Astrocyte (in vitro differentiated cells and primary cell): Measurements from ENCODE around the gene EMC1.

Experiments used
- EZH2 ChIP-seq: IDR thresholded peaks from 2 replicates; pipeline ENCODE4 v1.6.1; 2012; ENCODE audit warnings: mild to moderate bottlenecking, low read length, inconsistent platforms; ENCODE audit not compliant: insufficient read depth
- TF ChIP-seq, protein P1 (sequence below): IDR thresholded peaks from 2 replicates; pipeline ENCODE4 v1.5.1; 2011; ENCODE audit warnings: low read depth, mild to moderate bottlenecking, inconsistent platforms, low read length, moderate library complexity; ENCODE audit not compliant: insufficient read depth

DNA sequence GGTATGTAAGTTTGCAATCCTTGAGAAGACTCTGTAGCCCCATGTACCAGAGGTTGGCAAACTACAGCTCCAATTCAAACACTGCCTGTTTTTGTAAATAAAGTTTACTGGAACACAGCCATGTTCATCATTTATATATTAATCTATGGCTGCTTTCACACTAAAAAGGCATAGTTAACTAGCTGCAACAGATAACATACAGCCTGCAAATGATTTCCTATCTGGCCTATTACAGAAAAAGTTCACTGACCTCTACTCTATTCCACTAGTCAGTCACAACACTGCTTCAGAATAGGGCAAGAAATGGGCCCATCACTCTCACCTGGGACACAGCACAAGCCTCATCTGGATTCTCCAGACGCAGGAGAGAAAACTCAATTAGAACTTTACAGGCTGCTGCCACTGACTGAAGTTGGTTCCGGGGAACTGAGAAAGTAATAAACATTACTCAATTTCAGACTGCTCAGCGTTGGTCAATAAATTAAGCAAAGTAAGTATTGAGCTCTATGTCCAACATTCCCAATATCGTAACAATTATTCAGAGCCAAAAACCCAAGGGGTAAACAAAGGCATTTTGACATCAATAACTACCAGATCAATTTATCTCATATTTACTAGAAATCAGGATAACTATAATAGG lies 51.9 kb downstream of the EMC1 start:
- TF ChIP-seq, protein P1, sequence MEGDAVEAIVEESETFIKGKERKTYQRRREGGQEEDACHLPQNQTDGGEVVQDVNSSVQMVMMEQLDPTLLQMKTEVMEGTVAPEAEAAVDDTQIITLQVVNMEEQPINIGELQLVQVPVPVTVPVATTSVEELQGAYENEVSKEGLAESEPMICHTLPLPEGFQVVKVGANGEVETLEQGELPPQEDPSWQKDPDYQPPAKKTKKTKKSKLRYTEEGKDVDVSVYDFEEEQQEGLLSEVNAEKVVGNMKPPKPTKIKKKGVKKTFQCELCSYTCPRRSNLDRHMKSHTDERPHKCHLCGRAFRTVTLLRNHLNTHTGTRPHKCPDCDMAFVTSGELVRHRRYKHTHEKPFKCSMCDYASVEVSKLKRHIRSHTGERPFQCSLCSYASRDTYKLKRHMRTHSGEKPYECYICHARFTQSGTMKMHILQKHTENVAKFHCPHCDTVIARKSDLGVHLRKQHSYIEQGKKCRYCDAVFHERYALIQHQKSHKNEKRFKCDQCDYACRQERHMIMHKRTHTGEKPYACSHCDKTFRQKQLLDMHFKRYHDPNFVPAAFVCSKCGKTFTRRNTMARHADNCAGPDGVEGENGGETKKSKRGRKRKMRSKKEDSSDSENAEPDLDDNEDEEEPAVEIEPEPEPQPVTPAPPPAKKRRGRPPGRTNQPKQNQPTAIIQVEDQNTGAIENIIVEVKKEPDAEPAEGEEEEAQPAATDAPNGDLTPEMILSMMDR = no peak
- no peak for TF ChIP-seq EZH2
